ENCODE results near the gene FAM174C.

GRCh38 chr19:1283917-1284292 lies 8.6 kb downstream of the FAM174C start:
- TF ChIP-seq EP300 (IDR thresholded peaks at IDR 0.05), result no peak
- TF ChIP-seq, protein P1, sequence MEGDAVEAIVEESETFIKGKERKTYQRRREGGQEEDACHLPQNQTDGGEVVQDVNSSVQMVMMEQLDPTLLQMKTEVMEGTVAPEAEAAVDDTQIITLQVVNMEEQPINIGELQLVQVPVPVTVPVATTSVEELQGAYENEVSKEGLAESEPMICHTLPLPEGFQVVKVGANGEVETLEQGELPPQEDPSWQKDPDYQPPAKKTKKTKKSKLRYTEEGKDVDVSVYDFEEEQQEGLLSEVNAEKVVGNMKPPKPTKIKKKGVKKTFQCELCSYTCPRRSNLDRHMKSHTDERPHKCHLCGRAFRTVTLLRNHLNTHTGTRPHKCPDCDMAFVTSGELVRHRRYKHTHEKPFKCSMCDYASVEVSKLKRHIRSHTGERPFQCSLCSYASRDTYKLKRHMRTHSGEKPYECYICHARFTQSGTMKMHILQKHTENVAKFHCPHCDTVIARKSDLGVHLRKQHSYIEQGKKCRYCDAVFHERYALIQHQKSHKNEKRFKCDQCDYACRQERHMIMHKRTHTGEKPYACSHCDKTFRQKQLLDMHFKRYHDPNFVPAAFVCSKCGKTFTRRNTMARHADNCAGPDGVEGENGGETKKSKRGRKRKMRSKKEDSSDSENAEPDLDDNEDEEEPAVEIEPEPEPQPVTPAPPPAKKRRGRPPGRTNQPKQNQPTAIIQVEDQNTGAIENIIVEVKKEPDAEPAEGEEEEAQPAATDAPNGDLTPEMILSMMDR (IDR thresholded peaks at IDR 0.05), result no peak
- no peak for TF ChIP-seq POLR2A (IDR thresholded peaks at IDR 0.05)

Measured in suprapubic skin (tissue), 3 donors.